ENCODE measurements around the gene FOXK2. TPM values are rescaled to one million over a fixed set of nuclear protein-coding genes. Genes with fewer than 3 reads are reported as not detected.

FOXK2 gene
- total RNA-seq, 4 donors from 2014 or later = 40.6 to 67.7 (median 61.1) TPM

GRCh38 chr17:82566129-82566960, 46.8 kb downstream of the FOXK2 start:
- DNase-seq = peak in 1 of 3 donors; percentile 63
- no peaks in the 10 kb centered on the region for H3K27me3 ChIP-seq
- H3K36me3 ChIP-seq = peaks cover 0 to 30% (median 0%) of the 10 kb centered on the region in 3 donors
- no peak overlapping the region for H3K4me3 ChIP-seq
- H3K4me1 ChIP-seq = peaks cover 0 to 45% (median 3%) of the 10 kb centered on the region in 4 donors
- H3K9me3 ChIP-seq = no peaks in the 10 kb centered on the region
- H3K27ac ChIP-seq = peak overlapping the region in 2 of 4 donors; percentile 5 to 43
- TF ChIP-seq POLR2A (IDR thresholded peaks at IDR 0.05) (no peak), CTCF (IDR thresholded peaks at IDR 0.05) (no peak)

- peaks cover 0 to 35% (median 3%) of the 10 kb centered on the region in 4 donors for H3K4me1 ChIP-seq
- H3K36me3 ChIP-seq = peaks cover 0 to 38% (median 0%) of the 10 kb centered on the region in 3 donors
- H3K27ac ChIP-seq = peak overlapping the region in 1 of 4 donors; percentile 82
- H3K4me3 ChIP-seq = no peak overlapping the region
- H3K27me3 ChIP-seq = no peaks in the 10 kb centered on the region
- no peaks in the 10 kb centered on the region for H3K9me3 ChIP-seq
- TF ChIP-seq CTCF (IDR thresholded peaks at IDR 0.05) (no peak), POLR2A (IDR thresholded peaks at IDR 0.05) (no peak)
- DNase-seq = no peak
These were observed 47.8 kb downstream of the FOXK2 start for GRCh38 chr17:82567286-82567685.

- no peak overlapping the region for H3K4me3 ChIP-seq
- TF ChIP-seq POLR2A (IDR thresholded peaks at IDR 0.05) (no peak), CTCF (IDR thresholded peaks at IDR 0.05) (no peak)
- H3K4me1 ChIP-seq = peaks cover 0 to 35% (median 3%) of the 10 kb centered on the region in 4 donors
- peak overlapping the region in 3 of 4 donors; percentile 41 to 92 (median 82) for H3K27ac ChIP-seq
- DNase-seq = no peak
- no peaks in the 10 kb centered on the region for H3K27me3 ChIP-seq
- no peaks in the 10 kb centered on the region for H3K9me3 ChIP-seq
- H3K36me3 ChIP-seq = peaks cover 0 to 53% (median 0%) of the 10 kb centered on the region in 3 donors
These were observed 49.5 kb downstream of the FOXK2 start for GRCh38 chr17:82568997-82569393.

- Histone ChIP-seq H3K9me3 (no peaks in the 10 kb centered on the region), H3K4me1 (peaks cover 0 to 35% (median 3%) of the 10 kb centered on the region in 4 donors), H3K27me3 (no peaks in the 10 kb centered on the region), H3K36me3 (peaks cover 0 to 59% (median 0%) of the 10 kb centered on the region in 3 donors), H3K27ac (peak overlapping the region in 1 of 4 donors; percentile 82), H3K4me3 (no peak overlapping the region)
- TF ChIP-seq CTCF (IDR thresholded peaks at IDR 0.05) = no peak
- no peak for TF ChIP-seq POLR2A (IDR thresholded peaks at IDR 0.05)
- no peak for DNase-seq
These were observed 50.1 kb downstream of the FOXK2 start for GRCh38 chr17:82569621-82570020.

GRCh38 chr17:82570277-82570676, 50.7 kb downstream of the FOXK2 start:
- peaks cover 0 to 62% (median 0%) of the 10 kb centered on the region in 3 donors for H3K36me3 ChIP-seq
- no peak overlapping the region for H3K27ac ChIP-seq
- H3K4me3 ChIP-seq = no peak overlapping the region
- no peak for DNase-seq
- no peaks in the 10 kb centered on the region for H3K27me3 ChIP-seq
- H3K9me3 ChIP-seq = no peaks in the 10 kb centered on the region
- peaks cover 0 to 35% (median 3%) of the 10 kb centered on the region in 4 donors for H3K4me1 ChIP-seq
- no peak for TF ChIP-seq POLR2A (IDR thresholded peaks at IDR 0.05)
- TF ChIP-seq CTCF (IDR thresholded peaks at IDR 0.05) = no peak
